Suprapubic skin (tissue), 4 donors: Measurements from ENCODE around the gene PDLIM4.

Experiments used
- CTCF ChIP-seq, 2 donors: fragments of 200-600 bp in 1 of 2; fragments of 450-650 bp in 1 of 2; sonication (generic) in 1 of 2; IDR thresholded peaks; one replicate each; pipeline ENCODE4 v1.5.1; 2016 to 2019; ENCODE audit warnings: antibody characterized with exemption in 2 of 2, mild to moderate bottlenecking in 1 of 2, moderate library complexity in 1 of 2
- EP300 ChIP-seq: sonication (generic); formaldehyde crosslinking; IDR thresholded peaks from one replicate; pipeline ENCODE4 v1.6.1; 2017; ENCODE audit warnings: antibody characterized with exemption
- POLR2A ChIP-seq, 2 donors: fragments of 450-650 bp; IDR thresholded peaks; one replicate each; pipeline ENCODE4 v1.6.1; 2017; ENCODE audit warnings: antibody characterized with exemption in 2 of 2, mild to moderate bottlenecking in 2 of 2, moderate library complexity in 2 of 2
- POLR2AphosphoS5 ChIP-seq, 3 donors: sonication (generic); formaldehyde crosslinking; IDR thresholded peaks; one replicate each; pipeline ENCODE4 v1.6.1; 2017; ENCODE audit warnings: antibody characterized with exemption in 3 of 3

GRCh38 chr5:132277971-132278853 is 20.7 kb downstream of the PDLIM4 start:
- TF ChIP-seq POLR2AphosphoS5 (IDR thresholded peaks at IDR 0.05), result no peak
- no peak for TF ChIP-seq POLR2A (IDR thresholded peaks at IDR 0.05)
- no peak for TF ChIP-seq CTCF (IDR thresholded peaks at IDR 0.05)
- no peak for TF ChIP-seq EP300
